ENCODE measurements around the gene RTN4R. TPM values are rescaled to one million over a fixed set of nuclear protein-coding genes. Genes with fewer than 3 reads are reported as not detected.

RTN4R gene
- total RNA-seq, 4 donors from 2014 or later, result 1.8 to 2.2 TPM; not detected in 2

GRCh38 chr22:20262582-20263147 lies 5.5 kb downstream of the RTN4R start:
- H3K27ac ChIP-seq (replicated peaks in 1 of 4), result no peak overlapping the region
- TF ChIP-seq POLR2A (IDR thresholded peaks at IDR 0.05; ENCODE audit: low read depth) (no peak), EP300 (IDR thresholded peaks at IDR 0.05) (no peak), CTCF (IDR thresholded peaks at IDR 0.05) (no peak), POLR2AphosphoS5 (IDR thresholded peaks at IDR 0.05) (no peak)
- H3K27me3 ChIP-seq, result peaks cover 0 to 8% (median 0%) of the 10 kb centered on the region in 4 donors
- H3K36me3 ChIP-seq, result no peaks in the 10 kb centered on the region
- no peaks in the 10 kb centered on the region for H3K9me3 ChIP-seq
- no peak overlapping the region for H3K4me3 ChIP-seq
- intact Hi-C loops (cut with DNase I), result no loop called here
- peaks cover 6 to 8% (median 7%) of the 10 kb centered on the region in 4 donors for H3K4me1 ChIP-seq
- DNase-seq (ENCODE audit: extremely low spot score), result no peak
- WGBS, result 83% methylated on average over 1 of the region's 7 CpGs

DNA sequence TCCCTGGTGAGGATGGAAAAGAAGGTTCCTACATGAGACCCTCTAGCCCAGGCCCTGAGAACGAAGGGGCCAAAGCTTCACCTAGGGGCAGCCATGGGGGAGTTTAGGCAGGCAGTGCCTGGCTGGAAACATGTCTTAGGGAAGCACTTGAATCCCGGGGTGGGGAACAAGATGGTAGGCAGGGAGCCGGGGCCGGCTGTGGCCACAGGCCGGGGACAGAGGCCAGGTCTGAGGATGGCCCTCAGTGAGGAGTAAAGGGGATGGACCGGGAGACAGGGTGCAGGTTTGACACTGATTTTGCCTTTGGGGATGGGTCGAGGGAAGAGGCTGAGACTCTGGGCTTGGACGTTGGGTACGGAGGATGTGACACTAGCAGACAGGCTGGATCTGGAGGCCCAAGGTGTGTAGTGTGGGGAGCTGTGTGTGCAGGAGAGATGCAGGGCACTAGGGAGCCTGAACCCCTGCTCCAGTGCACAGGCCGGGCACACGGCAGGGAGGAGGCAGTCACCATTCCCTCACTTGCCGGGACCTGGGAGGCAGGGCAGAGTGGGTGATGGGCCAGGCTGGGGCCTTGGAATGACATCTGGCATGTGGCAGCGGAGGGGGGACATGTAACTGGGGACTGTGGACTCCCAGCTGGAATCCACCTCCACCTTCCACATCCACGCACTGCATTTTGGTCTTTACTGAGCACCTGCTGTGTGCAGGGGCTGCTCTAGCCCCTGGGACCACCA lies 6.1 kb downstream of the RTN4R start:
- TF ChIP-seq CTCF (IDR thresholded peaks at IDR 0.05) (no peak), EP300 (IDR thresholded peaks at IDR 0.05) (no peak), POLR2A (IDR thresholded peaks at IDR 0.05; ENCODE audit: low read depth) (no peak), POLR2AphosphoS5 (IDR thresholded peaks at IDR 0.05) (no peak)
- peaks cover 0 to 1% (median under 1%) of the 10 kb centered on the region in 4 donors for H3K4me1 ChIP-seq
- no peak for DNase-seq (ENCODE audit: extremely low spot score)
- no peak overlapping the region for H3K4me3 ChIP-seq
- H3K36me3 ChIP-seq, result no peaks in the 10 kb centered on the region
- intact Hi-C loops (cut with DNase I), result no loop called here
- no peak overlapping the region for H3K27ac ChIP-seq (replicated peaks in 1 of 4)
- 91% methylated on average over 10 of the region's 14 CpGs for WGBS
- peaks cover 0 to 1% (median 0%) of the 10 kb centered on the region in 4 donors for H3K27me3 ChIP-seq
- H3K9me3 ChIP-seq, result no peaks in the 10 kb centered on the region

DNA sequence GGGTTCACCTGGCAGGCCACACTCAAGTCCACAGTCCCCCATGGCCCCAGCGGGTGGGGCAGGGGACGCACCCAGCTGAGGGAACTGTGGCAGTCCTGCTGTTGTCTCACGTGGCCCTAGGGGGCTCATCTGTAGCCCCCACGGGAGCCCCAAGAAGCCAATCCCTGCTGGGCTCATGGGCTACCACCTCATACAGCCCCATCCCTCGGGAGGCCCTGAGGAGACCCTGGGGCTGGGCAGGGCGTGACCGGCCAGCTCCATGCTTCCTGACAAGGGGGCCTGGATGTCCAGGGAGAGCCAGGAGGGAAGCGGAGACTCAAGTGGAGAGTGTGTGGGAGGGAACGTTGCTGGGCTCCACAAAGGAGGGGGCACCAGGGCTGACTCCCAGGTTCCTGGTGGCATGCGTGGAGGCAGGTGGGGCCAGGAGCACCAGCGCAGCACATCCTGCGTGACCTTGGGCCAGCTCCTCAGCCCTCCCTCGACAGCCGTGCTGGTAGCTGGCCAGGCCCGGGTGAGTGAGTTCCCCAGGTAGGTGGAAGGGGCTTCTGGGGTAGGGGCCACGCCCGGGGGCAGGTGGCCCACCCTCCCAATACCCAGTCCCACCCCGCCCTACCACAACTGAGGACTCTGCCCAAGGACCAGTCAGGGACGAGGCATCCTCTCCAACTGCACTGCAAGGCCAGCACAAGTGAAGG lies 7.9 kb downstream of the RTN4R start:
- DNase-seq (ENCODE audit: extremely low spot score), result no peak
- intact Hi-C loops (cut with DNase I), result no loop called here
- Histone ChIP-seq H3K4me3 (no peak overlapping the region), H3K27ac (replicated peaks in 1 of 4) (no peak overlapping the region), H3K4me1 (no peaks in the 10 kb centered on the region), H3K9me3 (no peaks in the 10 kb centered on the region), H3K27me3 (no peaks in the 10 kb centered on the region), H3K36me3 (no peaks in the 10 kb centered on the region)
- 91% methylated on average over 12 of the region's 19 CpGs for WGBS
- no peak for TF ChIP-seq EP300 (IDR thresholded peaks at IDR 0.05)
- TF ChIP-seq CTCF (IDR thresholded peaks at IDR 0.05), result no peak
- no peak for TF ChIP-seq POLR2A (IDR thresholded peaks at IDR 0.05; ENCODE audit: low read depth)
- no peak for TF ChIP-seq POLR2AphosphoS5 (IDR thresholded peaks at IDR 0.05)

DNA sequence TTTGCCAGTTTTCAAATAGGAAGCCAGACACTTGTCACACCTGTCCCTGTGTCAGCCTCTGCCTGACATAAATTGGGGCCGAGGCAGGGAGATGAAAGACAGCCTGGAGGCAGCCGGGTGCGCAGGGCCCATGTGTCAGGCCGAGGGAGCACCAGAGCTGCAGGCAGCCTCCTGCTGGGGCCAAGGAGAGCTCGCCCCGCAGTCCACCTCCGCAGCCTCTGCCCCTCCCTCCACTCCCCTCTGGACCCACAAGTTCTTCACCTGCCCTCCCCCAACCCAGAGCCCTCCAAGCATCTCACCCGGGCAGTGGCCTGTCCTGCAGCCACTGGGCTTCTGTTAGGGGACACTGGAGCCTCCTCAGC lies 8.8 kb downstream of the RTN4R start:
- Histone ChIP-seq H3K4me1 (no peaks in the 10 kb centered on the region), H3K36me3 (no peaks in the 10 kb centered on the region), H3K27ac (replicated peaks in 1 of 4) (no peak overlapping the region), H3K9me3 (no peaks in the 10 kb centered on the region), H3K27me3 (no peaks in the 10 kb centered on the region), H3K4me3 (no peak overlapping the region)
- TF ChIP-seq EP300 (IDR thresholded peaks at IDR 0.05) (no peak), POLR2A (IDR thresholded peaks at IDR 0.05; ENCODE audit: low read depth) (no peak)
- no peak for DNase-seq (ENCODE audit: extremely low spot score)
- intact Hi-C loops (cut with DNase I), result no loop called here
- WGBS, result 82% methylated on average over 5 of the region's 8 CpGs

DNA sequence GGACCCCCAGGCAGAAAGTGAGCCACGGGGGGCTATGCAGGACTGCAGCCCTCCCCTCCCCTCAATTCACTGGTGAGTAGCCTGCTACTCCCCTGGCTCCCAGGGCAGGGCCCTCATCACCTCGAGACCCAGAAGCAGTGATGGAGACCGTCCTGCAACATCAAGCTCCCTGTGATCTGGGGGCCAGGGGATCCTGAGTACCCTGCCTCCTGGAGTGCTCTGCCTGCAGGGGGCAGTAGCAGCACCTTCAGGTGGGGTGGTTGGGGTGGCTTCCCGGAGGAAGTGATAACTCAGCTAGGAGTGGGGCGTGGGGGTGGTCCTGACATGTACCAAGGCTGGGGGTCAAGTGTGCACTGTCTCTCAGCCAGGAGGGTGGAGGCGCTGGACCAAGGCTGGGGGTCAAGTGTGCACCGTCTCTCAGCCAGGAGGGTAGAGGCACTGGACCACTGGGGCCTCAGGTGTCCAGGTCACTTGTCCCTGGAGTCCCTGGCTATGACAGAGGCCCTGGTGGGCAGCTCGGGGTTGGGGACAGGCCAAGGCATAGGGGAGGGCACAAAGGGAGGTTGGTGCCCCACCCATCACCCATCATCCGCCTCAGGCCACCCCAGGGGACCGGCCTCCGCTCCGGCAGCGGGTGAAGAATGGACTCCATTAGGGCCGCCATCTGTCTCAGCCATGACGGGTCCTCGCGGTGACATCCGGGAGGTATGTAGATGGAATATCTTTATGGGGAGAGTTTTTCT lies 9.4 kb downstream of the RTN4R start:
- Histone ChIP-seq H3K4me3 (no peak overlapping the region), H3K36me3 (no peaks in the 10 kb centered on the region), H3K27ac (replicated peaks in 1 of 4) (no peak overlapping the region), H3K27me3 (no peaks in the 10 kb centered on the region), H3K9me3 (no peaks in the 10 kb centered on the region), H3K4me1 (no peaks in the 10 kb centered on the region)
- intact Hi-C loops (cut with DNase I), result no loop called here
- WGBS, result 98% methylated on average over 10 of the region's 18 CpGs
- TF ChIP-seq EP300 (IDR thresholded peaks at IDR 0.05) (no peak), CTCF (IDR thresholded peaks at IDR 0.05) (no peak), POLR2AphosphoS5 (IDR thresholded peaks at IDR 0.05) (no peak), POLR2A (IDR thresholded peaks at IDR 0.05; ENCODE audit: low read depth) (no peak)
- no peak for DNase-seq (ENCODE audit: extremely low spot score)
